GM12878 (cell line): Measurements from ENCODE around the gene CES3. TPM values are rescaled to one million over a fixed set of nuclear protein-coding genes. Genes with fewer than 3 reads are reported as not detected.

Experiments
- ATAC-seq: fragments of 200-7000 bp; cut with Tn5 transposase; 3 replicates; pipeline ENCODE4 v1.9.1; 2020; ENCODE audit warnings: mild to moderate bottlenecking, moderate library complexity
- BruUV-seq: library from RNA; stranded (reverse); fragments of 400-500 nt; replicated peaks from 2 replicates; lab custom pipeline; 2021; lab: Mats Ljungman, UMichigan
- CTCF ChIA-PET: fragments of 300-600 bp; sonication (Branson Sonifier 250); formaldehyde crosslinking; extraction: SDS; loops from one replicate; lab custom pipeline; 2021; ENCODE audit warnings: inconsistent platforms; lab: Yijun Ruan, JAX
- POLR2A ChIA-PET: fragments of 350-600 bp; formaldehyde crosslinking; extraction: SDS; loops from one replicate; lab custom pipeline; 2021; ENCODE audit warnings: inconsistent platforms; lab: Charles Lee
- RAD21 ChIA-PET: fragments of 300-600 bp; sonication (Branson Sonifier 250); formaldehyde crosslinking; loops from one replicate; lab custom pipeline; 2023; ENCODE audit warnings: antibody characterized with exemption; ENCODE audit not compliant: unreplicated experiment; lab: Charles Lee
- SMC1A ChIA-PET: fragments of 300-600 bp; sonication (Branson Sonifier 250); formaldehyde crosslinking; loops from one replicate; lab custom pipeline; 2023; ENCODE audit not compliant: unreplicated experiment, uncharacterized antibody; lab: Charles Lee
- DNase-seq: peaks from one replicate; pipeline ENCODE4 v3.0.0-alpha.2; 2011; ENCODE audit warnings: low read depth, low spot score
- FAIRE-seq: peaks from 3 replicates; lab custom pipeline; 2011; peaks lifted over from hg19 to GRCh38; lab: Jason Lieb, UNC
- H2AFZ ChIP-seq: 2 replicates; pipeline ENCODE4 v1.6.0; 2011; ENCODE audit warnings: low read depth, low read length, control low read depth; ENCODE audit not compliant: control insufficient read depth
- H3K27ac ChIP-seq: 2 replicates; pipeline ENCODE4 v1.5.1; 2011; ENCODE audit warnings: control low read depth; ENCODE audit not compliant: control insufficient read depth, insufficient read depth
- H3K27me3 ChIP-seq, 2 experiments: replicated peaks in 1 of 2; 2 replicates each; pipeline versions ENCODE4 v1.6.0 to v1.6.1; 2011; ENCODE audit warnings: low read length in 1 of 2; ENCODE audit not compliant: control insufficient read depth in 2 of 2, insufficient read depth in 2 of 2
- H3K36me3 ChIP-seq, 2 experiments: 2 replicates each; pipeline ENCODE4 v1.5.1; 2011; ENCODE audit warnings: low read length in 1 of 2; ENCODE audit not compliant: control insufficient read depth in 2 of 2, insufficient read depth in 2 of 2
- H3K4me1 ChIP-seq: 2 replicates; pipeline ENCODE4 v1.6.1; 2011; ENCODE audit warnings: mild to moderate bottlenecking, low read length, moderate library complexity, mixed read lengths; ENCODE audit not compliant: control insufficient read depth, insufficient read depth
- H3K4me2 ChIP-seq: 2 replicates; pipeline ENCODE4 v1.6.0; 2011; ENCODE audit warnings: control low read depth; ENCODE audit not compliant: control insufficient read depth, insufficient read depth
- H3K4me3 ChIP-seq: fragments of 200-600 bp; sonication (generic); 2 replicates; pipeline ENCODE4 v1.5.1; 2016
- H3K79me2 ChIP-seq: 2 replicates; pipeline ENCODE4 v1.6.0; 2011; ENCODE audit warnings: low read length; ENCODE audit not compliant: control insufficient read depth, insufficient read depth
- H3K9ac ChIP-seq: 2 replicates; pipeline ENCODE4 v1.8.0; 2011; ENCODE audit warnings: low read length, control low read depth, mixed read lengths; ENCODE audit not compliant: control insufficient read depth, insufficient read depth
- H3K9me3 ChIP-seq: replicated peaks from 3 replicates; pipeline ENCODE4 v1.5.1; 2011; ENCODE audit warnings: mild to moderate bottlenecking, low read length; ENCODE audit not compliant: control insufficient read depth, insufficient read depth
- H4K20me1 ChIP-seq: 2 replicates; pipeline ENCODE4 v1.6.0; 2011; ENCODE audit not compliant: control insufficient read depth, insufficient read depth
- BACH1 ChIP-seq: fragments of 450-650 bp; IDR thresholded peaks from 2 replicates; pipeline ENCODE4 v1.6.1; 2017; ENCODE audit warnings: mild to moderate bottlenecking, borderline replicate concordance
- BCL3 ChIP-seq: IDR thresholded peaks from 2 replicates; pipeline ENCODE4 v1.6.1; 2011; ENCODE audit warnings: borderline replicate concordance, low read depth, mild to moderate bottlenecking, moderate library complexity, low read length; ENCODE audit not compliant: insufficient read depth, poor library complexity, severe bottlenecking
- BCLAF1 ChIP-seq: fragments of 450-650 bp; IDR thresholded peaks from 2 replicates; pipeline ENCODE4 v1.6.1; 2017; ENCODE audit warnings: antibody characterized with exemption, mild to moderate bottlenecking, moderate library complexity
- CBFB ChIP-seq: IDR thresholded peaks from 2 replicates; pipeline ENCODE4 v1.6.1; 2016; ENCODE audit warnings: antibody characterized with exemption, low read depth
- CHD4 ChIP-seq: fragments of 200-600 bp; sonication (generic); IDR thresholded peaks from 2 replicates; pipeline ENCODE4 v1.6.1; 2016; ENCODE audit warnings: mild to moderate bottlenecking
- CREB1 ChIP-seq: IDR thresholded peaks from 2 replicates; pipeline ENCODE4 v1.6.1; 2012; ENCODE audit warnings: low read depth, mild to moderate bottlenecking, inconsistent platforms
- EP300 ChIP-seq, 2 experiments: fragments of 150-350 bp in 1 of 2; IDR thresholded peaks; 2 replicates each; pipeline ENCODE4 v1.6.1; 2011 to 2012; ENCODE audit warnings: low read depth in 2 of 2, low read length in 2 of 2, borderline replicate concordance in 1 of 2, improper control_type of control experiment in 1 of 2, inconsistent platforms in 1 of 2; ENCODE audit not compliant: control insufficient read depth in 1 of 2
- IKZF2 ChIP-seq, 2 experiments: fragments of 450-650 bp; IDR thresholded peaks; 2 replicates each; pipeline ENCODE4 v1.6.1; 2017; ENCODE audit warnings: mild to moderate bottlenecking in 2 of 2, moderate library complexity in 2 of 2
- MEF2A ChIP-seq: IDR thresholded peaks from 2 replicates; pipeline ENCODE4 v1.6.1; 2011; ENCODE audit warnings: low read depth, mild to moderate bottlenecking, low read length, moderate library complexity; ENCODE audit not compliant: insufficient read depth
- NFYB ChIP-seq: IDR thresholded peaks from 2 replicates; pipeline ENCODE4 v1.6.1; 2011; ENCODE audit warnings: low read depth, mild to moderate bottlenecking, low read length, improper control_type of control experiment, moderate library complexity; ENCODE audit not compliant: insufficient read depth
- POU2F2 ChIP-seq: IDR thresholded peaks from 3 replicates; pipeline ENCODE4 v1.6.1; 2011; ENCODE audit warnings: low read depth, mild to moderate bottlenecking, low read length, borderline replicate concordance
- RCOR1 ChIP-seq: conservative IDR thresholded peaks from 2 replicates; pipeline ENCODE4 v1.6.1; 2012; ENCODE audit warnings: low read depth, low read length, improper control_type of control experiment
- REST ChIP-seq: IDR thresholded peaks from 2 replicates; pipeline ENCODE4 v1.6.1; 2012; ENCODE audit warnings: mild to moderate bottlenecking, low read depth, low read length
- YY1 ChIP-seq: IDR thresholded peaks from 2 replicates; pipeline ENCODE4 v1.6.1; 2011; ENCODE audit warnings: low read depth, mild to moderate bottlenecking, low read length
- WGBS: methylation state at CpG from one replicate; pipeline ENCODE4 v1.1.6; 2016; ENCODE audit warnings: low lambda C conversion rate; ENCODE audit not compliant: insufficient replicate concordance, insufficient coverage; ENCODE audit errors: missing lambda C conversion rate; 5-methylcytosine and 5-hydroxymethylcytosine counted together
- in situ Hi-C: fragments of 300-500 bp; cut with MboI; formaldehyde crosslinking; loops from 9 replicates; pipeline ENCODE4 v1.14.3; 2018; ENCODE audit warnings: mixed read lengths
- intact Hi-C: fragments of 100-400 bp; cut with micrococcal nuclease; formaldehyde crosslinking; loops from one replicate; pipeline ENCODE4 v1.14.2; 2022; ENCODE audit not compliant: unreplicated experiment
- polyA plus RNA-seq, 11 experiments: library from polyadenylated mRNA; depleted of rRNA in 4 of 11; unstranded in 6 of 11; stranded (reverse) in 5 of 11; fragments of >200 nt; fragmentation: Nextera tagmentation in 4 of 11; fragmentation: Illumina TruSeq in 1 of 11; extraction: Ambion mirVana in 4 of 11; extraction: Trizol in 1 of 11; gene quantifications; 1 replicate in 1 of 11; 2 replicates in 10 of 11; pipeline versions ENCODE4 v1.2.1 to v1.2.3, GENCODE V29; 2011 to 2016; ENCODE audit warnings: inconsistent platforms in 2 of 11, missing spikeins in 2 of 11, low read depth in 1 of 11
- total RNA-seq, 4 experiments: library from RNA; depleted of rRNA in 3 of 4; stranded (reverse); fragments of >200 nt in 3 of 4; fragmentation: Illumina TruSeq in 1 of 4; extraction: Trizol in 1 of 4; gene quantifications; 2 replicates each; pipeline versions ENCODE4 v1.2.1 to v1.2.3, GENCODE V29; 2013 to 2021

The CES3 gene
- total and polyA plus RNA-seq, 10 of the 15 experiments (the other 5 are each of a cell fraction or from before 2014, with no cell fraction given): 0.09 to 3.1 (median 0.76) TPM

- RAD21 ChIA-PET: interaction anchor here (0.5 to 0.8 kb wide), 2 partner anchors 11 to 208 kb away, joined by 3 read pairs; no protein-coding TSS in a partner anchor
- FAIRE-seq: peak; percentile 94
- in situ Hi-C loops: loop anchor here (10.0 to 25.0 kb wide), 2 partner anchors 177 to 435 kb away; partner anchors contain the start of genes B3GNT9, FBXL8, TRADD and ZDHHC1
- TF ChIP-seq YY1: peak; percentile 74
- TF ChIP-seq NFYB: no peak
- TF ChIP-seq BCL3: no peak
- no peak for TF ChIP-seq BCLAF1
- TF ChIP-seq CREB1: no peak
- TF ChIP-seq POU2F2: 0 out of 3 replicates have a peak, but pooled peaks have one; percentile 23
- TF ChIP-seq EP300 (IDR thresholded peaks at IDR 0.05; ENCODE audit: borderline replicate concordance in 1 of 2, control insufficient read depth in 1 of 2, low read depth in 2 of 2, low read length in 2 of 2): no peak
- no peak for TF ChIP-seq BACH1
- TF ChIP-seq CBFB: no peak
- TF ChIP-seq IKZF2 (IDR thresholded peaks at IDR 0.05): 0 out of 4 replicates have a peak, but pooled peaks of 1 of the 2 experiments have one; percentile 13
- TF ChIP-seq REST: 0 out of 2 replicates have a peak, but pooled peaks have one; percentile 30
- TF ChIP-seq MEF2A: no peak
- TF ChIP-seq CHD4: no peak
- TF ChIP-seq RCOR1: no peak
Measured at GRCh38 chr16:66977341-66978113, 16.5 kb downstream of the CES3 start.

More at GRCh38 chr16:66977341-66978113, 16.5 kb downstream of the CES3 start:
- WGBS: 20% methylated on average over 15 of the region's 15 CpGs
- BruUV-seq: no TSS peak
- H3K9me3 ChIP-seq: no peaks in the 10 kb centered on the region
- H3K4me2 ChIP-seq: no peak overlapping the region
- DNase-seq (peak; percentile 21), ATAC-seq (peak; percentile 99)
- H3K9ac ChIP-seq: no peak overlapping the region
- no peaks in the 10 kb centered on the region for H3K36me3 ChIP-seq
- H3K27me3 ChIP-seq: no peaks in the 10 kb centered on the region
- H2AFZ ChIP-seq: peak overlapping the region; percentile 47; the same call in 1 of the 2 replicates
- ChIA-PET CTCF (interaction anchor here (0.6 to 3.1 kb wide), 12 partner anchors 10 to 814 kb away, joined by 3 to 16 read pairs (median 4); partner anchors contain the start of genes CES3 and CES4A), SMC1A (interaction anchor here (1.9 to 2.9 kb wide), 3 partner anchors 25 to 178 kb away, joined by 5 to 9 read pairs (median 6); no protein-coding TSS in a partner anchor), POLR2A (no interaction called here)
- intact Hi-C loops: loop anchor here (1.0 to 5.0 kb wide), 5 partner anchors 23 to 208 kb away; no protein-coding TSS in a partner anchor
- no peak overlapping the region for H3K27ac ChIP-seq
- H3K4me1 ChIP-seq: peaks cover 3% of the 10 kb centered on the region; the same call in 1 of the 2 replicates
- no peaks in the 10 kb centered on the region for H4K20me1 ChIP-seq
- H3K4me3 ChIP-seq: no peak overlapping the region
- H3K79me2 ChIP-seq: no peaks in the 10 kb centered on the region
